Transverse colon (tissue), 4 donors: ENCODE results near the gene PKD2. TPM values are rescaled to one million over a fixed set of nuclear protein-coding genes. Genes with fewer than 3 reads are reported as not detected.

Experiments
- DNase-seq: peaks from one replicate; pipeline ENCODE4 v3.0.0-alpha.2; 2019
- H3K27ac ChIP-seq, 4 donors: fragments of 200-600 bp; sonication (generic); 2 replicates each; pipeline ENCODE4 v1.5.1; 2016 to 2018; ENCODE audit warnings: inconsistent platforms in 4 of 4
- H3K27me3 ChIP-seq: fragments of 200-600 bp; sonication (generic); 2 replicates; pipeline ENCODE4 v1.5.1; 2017; ENCODE audit warnings: inconsistent platforms
- H3K36me3 ChIP-seq, 4 donors: fragments of 200-600 bp; sonication (generic); 2 replicates each; pipeline ENCODE4 v1.5.1; 2017 to 2019; ENCODE audit warnings: inconsistent platforms in 4 of 4
- H3K4me1 ChIP-seq, 4 donors: fragments of 200-600 bp; sonication (generic); 2 replicates each; pipeline ENCODE4 v1.5.1; 2017 to 2020; ENCODE audit warnings: inconsistent platforms in 4 of 4
- H3K4me3 ChIP-seq, 4 donors: fragments of 200-600 bp; sonication (generic); 1 replicate in 1 of 4; 2 replicates in 3 of 4; pipeline versions ENCODE4 v1.5.1 to v1.6.1; 2017 to 2019; ENCODE audit warnings: inconsistent platforms in 4 of 4
- H3K9me3 ChIP-seq, 2 donors: fragments of 200-600 bp; sonication (generic); 2 replicates each; pipeline ENCODE4 v1.5.1; 2017 to 2019; ENCODE audit warnings: inconsistent platforms in 2 of 2
- EP300 ChIP-seq: sonication (generic); formaldehyde crosslinking; IDR thresholded peaks from one replicate; pipeline ENCODE4 v1.6.1; 2017; ENCODE audit warnings: antibody characterized with exemption, low read depth
- POLR2A ChIP-seq: fragments of 450-650 bp; IDR thresholded peaks from one replicate; pipeline ENCODE4 v1.6.1; 2016; ENCODE audit warnings: antibody characterized with exemption, mild to moderate bottlenecking, moderate library complexity
- POLR2AphosphoS5 ChIP-seq, 3 donors: sonication (generic); formaldehyde crosslinking; IDR thresholded peaks; one replicate each; pipeline ENCODE4 v1.6.1; 2016; ENCODE audit warnings: antibody characterized with exemption in 3 of 3
- WGBS, 2 donors: methylation state at CpG; one replicate each; pipeline ENCODE4 v1.1.5; 2018; ENCODE audit warnings: low coverage in 1 of 2; 5-methylcytosine and 5-hydroxymethylcytosine counted together
- in situ Hi-C, 4 donors: fragments of 200-750 bp; cut with MboI; loops; one replicate each; pipeline versions ENCODE4 v1.15.0 to v1.15.1; 2017; ENCODE audit warnings: low sequenced_read_pairs in 3 of 4, low pct_ligation_motif_present in 1 of 4, low pct_unique_long_range_greater_than_20kb in 1 of 4
- intact Hi-C: fragments of 100-400 bp; cut with DNase I; formaldehyde crosslinking; loops from one replicate; pipeline ENCODE4 v1.15.1; 2023; ENCODE audit warnings: low total_unique reads
- total RNA-seq, 4 donors: library from RNA; depleted of rRNA; stranded (reverse); fragments of >200 nt; gene quantifications; one replicate each; pipeline ENCODE4 v1.1.0, GENCODE V29; 2016
- TF ChIP-seq, protein P1 (sequence below), 5 experiments: fragments of 200-600 bp in 3 of 5; fragments of 450-650 bp in 2 of 5; sonication (generic) in 3 of 5; IDR thresholded peaks; 1 replicate in 2 of 5; 2 replicates in 3 of 5; pipeline ENCODE4 v1.5.1; 2016 to 2017; ENCODE audit warnings: antibody characterized with exemption in 5 of 5, inconsistent platforms in 3 of 5, mild to moderate bottlenecking in 2 of 5, moderate library complexity in 1 of 5

Gene PKD2
- total RNA-seq, 4 donors from 2014 or later: 15.7 to 48.0 (median 21.5) TPM

- intact Hi-C loops: loop anchor here (5.0 kb wide), 1 partner anchor 182 kb away; no protein-coding TSS in a partner anchor
- DNase-seq: no peak
- in situ Hi-C loops: loop anchor here (10.0 to 25.0 kb wide), 4 partner anchors 184 to 484 kb away; partner anchors contain the start of genes HERC6 (in 1 of the 4) and PYURF (in 1 of the 4)
These were observed 23.3 kb downstream of the PKD2 start for GRCh38 chr4:88030565-88031310.

GRCh38 chr4:88033309-88033708 is 25.9 kb downstream of the PKD2 start:
- in situ Hi-C loops (loop anchor here (10.0 to 25.0 kb wide), 4 partner anchors 181 to 481 kb away; partner anchors contain the start of genes HERC6 (in 1 of the 4) and PYURF (in 1 of the 4)), intact Hi-C loops (loop anchor here (5.0 kb wide), 1 partner anchor 179 kb away; no protein-coding TSS in a partner anchor)
- no peak overlapping the region for H3K27ac ChIP-seq
- H3K4me3 ChIP-seq: no peak overlapping the region
- TF ChIP-seq POLR2AphosphoS5 (IDR thresholded peaks at IDR 0.05) (no peak), POLR2A (no peak)
- TF ChIP-seq, protein P1, sequence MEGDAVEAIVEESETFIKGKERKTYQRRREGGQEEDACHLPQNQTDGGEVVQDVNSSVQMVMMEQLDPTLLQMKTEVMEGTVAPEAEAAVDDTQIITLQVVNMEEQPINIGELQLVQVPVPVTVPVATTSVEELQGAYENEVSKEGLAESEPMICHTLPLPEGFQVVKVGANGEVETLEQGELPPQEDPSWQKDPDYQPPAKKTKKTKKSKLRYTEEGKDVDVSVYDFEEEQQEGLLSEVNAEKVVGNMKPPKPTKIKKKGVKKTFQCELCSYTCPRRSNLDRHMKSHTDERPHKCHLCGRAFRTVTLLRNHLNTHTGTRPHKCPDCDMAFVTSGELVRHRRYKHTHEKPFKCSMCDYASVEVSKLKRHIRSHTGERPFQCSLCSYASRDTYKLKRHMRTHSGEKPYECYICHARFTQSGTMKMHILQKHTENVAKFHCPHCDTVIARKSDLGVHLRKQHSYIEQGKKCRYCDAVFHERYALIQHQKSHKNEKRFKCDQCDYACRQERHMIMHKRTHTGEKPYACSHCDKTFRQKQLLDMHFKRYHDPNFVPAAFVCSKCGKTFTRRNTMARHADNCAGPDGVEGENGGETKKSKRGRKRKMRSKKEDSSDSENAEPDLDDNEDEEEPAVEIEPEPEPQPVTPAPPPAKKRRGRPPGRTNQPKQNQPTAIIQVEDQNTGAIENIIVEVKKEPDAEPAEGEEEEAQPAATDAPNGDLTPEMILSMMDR (IDR thresholded peaks at IDR 0.05): peak; percentile 63 to 70 (median 65)
- H3K4me1 ChIP-seq: peaks cover 0 to 3% (median 0%) of the 10 kb centered on the region in 4 donors
- H3K27me3 ChIP-seq: no peaks in the 10 kb centered on the region
- DNase-seq: peak; percentile 25
- H3K9me3 ChIP-seq: no peaks in the 10 kb centered on the region
- H3K36me3 ChIP-seq: peaks cover 0 to 11% (median 2%) of the 10 kb centered on the region in 4 donors

More at GRCh38 chr4:88030565-88031310, 23.3 kb downstream of the PKD2 start:
- peaks cover 0 to 2% (median 0%) of the 10 kb centered on the region in 4 donors for H3K36me3 ChIP-seq
- TF ChIP-seq EP300 (no peak), POLR2AphosphoS5 (IDR thresholded peaks at IDR 0.05) (no peak), POLR2A (no peak)
- TF ChIP-seq, protein P1 (IDR thresholded peaks at IDR 0.05): no peak
- H3K27ac ChIP-seq: no peak overlapping the region
- no peak overlapping the region for H3K4me3 ChIP-seq
- H3K27me3 ChIP-seq: no peaks in the 10 kb centered on the region
- 88 to 100% methylated on average over 3 to 12 of the region's 12 CpGs for WGBS, 2 donors
- H3K4me1 ChIP-seq: peaks cover 0 to 9% (median 0%) of the 10 kb centered on the region in 4 donors
- peaks cover 0 to 4% of the 10 kb centered on the region in 2 donors for H3K9me3 ChIP-seq

DNA sequence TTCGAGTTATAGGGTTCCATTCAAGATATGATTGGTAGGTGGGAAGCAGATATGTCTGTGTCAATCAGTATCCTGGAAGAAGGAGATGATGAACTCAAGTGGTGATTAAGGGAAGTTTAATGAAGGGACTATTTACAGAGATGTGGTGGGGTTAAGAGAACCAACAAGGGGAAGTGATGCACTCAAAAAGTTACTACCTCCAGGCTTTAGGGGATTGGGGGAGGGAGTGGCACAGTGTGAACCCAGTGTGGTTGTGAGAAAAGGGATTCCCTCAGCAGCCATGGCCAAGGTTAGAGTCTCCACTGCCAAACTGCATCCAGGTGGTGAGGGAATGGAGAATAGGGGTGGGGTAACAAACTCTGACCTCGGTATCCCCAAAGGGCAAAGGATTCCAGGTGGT is 27.9 kb downstream of the PKD2 start:
- Histone ChIP-seq H3K27me3 (no peaks in the 10 kb centered on the region), H3K36me3 (peaks cover 0 to 21% (median 6%) of the 10 kb centered on the region in 4 donors), H3K4me1 (no peaks in the 10 kb centered on the region), H3K9me3 (no peaks in the 10 kb centered on the region), H3K4me3 (no peak overlapping the region), H3K27ac (no peak overlapping the region)
- in situ Hi-C loops (loop anchor here (10.0 to 25.0 kb wide), 4 partner anchors 180 to 480 kb away; partner anchors contain the start of genes HERC6 (in 1 of the 4) and PYURF (in 1 of the 4)), intact Hi-C loops (no loop called here)
- TF ChIP-seq EP300 (no peak), POLR2A (no peak), POLR2AphosphoS5 (IDR thresholded peaks at IDR 0.05) (no peak)
- TF ChIP-seq, protein P1 (IDR thresholded peaks at IDR 0.05): no peak
- 83 to 85% methylated on average over 1 to 2 of the region's 2 CpGs for WGBS, 2 donors
- no peak for DNase-seq

GRCh38 chr4:88037447-88037846 is 30.0 kb downstream of the PKD2 start:
- H3K4me3 ChIP-seq: no peak overlapping the region
- peaks cover 0 to 25% (median 6%) of the 10 kb centered on the region in 4 donors for H3K36me3 ChIP-seq
- TF ChIP-seq POLR2A (no peak), EP300 (no peak), POLR2AphosphoS5 (IDR thresholded peaks at IDR 0.05) (no peak)
- TF ChIP-seq, protein P1 (IDR thresholded peaks at IDR 0.05): no peak
- no peak for DNase-seq
- no peak overlapping the region for H3K27ac ChIP-seq
- WGBS, 2 donors: 78% methylated on average over 1 of the region's 1 CpG; no CpG with 5 or more reads in 1 of the 2 donors
- in situ Hi-C loops (loop anchor here (10.0 to 25.0 kb wide), 4 partner anchors 177 to 477 kb away; partner anchors contain the start of genes HERC6 (in 1 of the 4) and PYURF (in 1 of the 4)), intact Hi-C loops (no loop called here)
- H3K4me1 ChIP-seq: no peaks in the 10 kb centered on the region
- no peaks in the 10 kb centered on the region for H3K9me3 ChIP-seq
- H3K27me3 ChIP-seq: no peaks in the 10 kb centered on the region
